T-helper 2 cell treated with Interferon-gamma antibody and Interleukin-4, amounts not matched to agents 100 ng/mL and 5 ng/mL, for 36 hours (primary cell): ENCODE measurements around the gene SLC18B1. TPM values are rescaled to one million over a fixed set of nuclear protein-coding genes. Genes with fewer than 3 reads are reported as not detected.
"Not testable (repeated sequence)": the region's sequence is repeated elsewhere in the genome, so short reads cannot be mapped to it uniquely, and the experiment has no call there.

Source experiments
- intact Hi-C: fragments of 100-400 bp; cut with micrococcal nuclease; formaldehyde crosslinking; loops from one replicate; pipeline ENCODE4 v1.15.1; 2023
- total RNA-seq: library from RNA; stranded (reverse); gene quantifications from 2 replicates; pipeline ENCODE4 v1.2.3, GENCODE V29; 2022

Gene SLC18B1
- total RNA-seq, 1 donor from 2014 or later = 6.4 TPM

DNA sequence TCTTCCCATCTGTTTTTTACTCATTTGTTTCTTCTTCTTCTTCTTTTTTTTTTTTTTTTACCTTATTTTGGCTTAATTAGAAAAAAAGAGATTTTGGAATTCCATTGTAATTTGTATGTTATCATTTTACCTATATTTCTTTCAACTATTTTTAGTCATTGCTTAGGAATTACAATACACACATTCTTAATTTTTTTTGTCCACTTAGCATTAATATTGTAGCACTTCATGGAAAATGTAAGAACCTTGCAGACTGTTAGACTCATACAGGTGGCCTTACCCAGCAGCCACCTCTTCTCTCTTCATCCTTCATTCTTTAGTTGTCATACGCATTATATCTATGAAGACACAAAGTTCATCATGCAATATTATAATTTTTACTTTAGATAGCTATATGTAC lies 5.8 kb upstream of the SLC18B1 start:
- intact Hi-C loops = no loop called here

DNA sequence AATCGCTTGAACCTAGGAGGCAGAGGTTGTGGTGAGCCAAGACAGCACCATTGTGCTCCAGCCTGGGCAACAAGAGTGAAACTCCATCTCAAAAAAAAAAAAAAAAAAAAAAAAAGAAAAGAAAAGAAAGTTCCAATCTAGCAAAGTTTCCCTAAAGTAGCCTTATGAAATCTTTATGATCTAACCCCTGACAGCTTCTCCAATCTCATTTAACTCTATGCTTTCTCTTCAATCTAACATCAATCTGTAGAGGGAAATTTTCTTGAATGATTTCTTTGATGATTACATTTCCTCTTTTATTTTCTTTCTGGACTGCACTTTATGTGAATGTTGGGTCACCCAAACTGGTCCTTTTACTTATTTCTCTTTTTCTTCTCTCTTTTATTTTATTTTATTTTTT lies 2.2 kb upstream of the SLC18B1 start:
- intact Hi-C loops = no loop called here

DNA sequence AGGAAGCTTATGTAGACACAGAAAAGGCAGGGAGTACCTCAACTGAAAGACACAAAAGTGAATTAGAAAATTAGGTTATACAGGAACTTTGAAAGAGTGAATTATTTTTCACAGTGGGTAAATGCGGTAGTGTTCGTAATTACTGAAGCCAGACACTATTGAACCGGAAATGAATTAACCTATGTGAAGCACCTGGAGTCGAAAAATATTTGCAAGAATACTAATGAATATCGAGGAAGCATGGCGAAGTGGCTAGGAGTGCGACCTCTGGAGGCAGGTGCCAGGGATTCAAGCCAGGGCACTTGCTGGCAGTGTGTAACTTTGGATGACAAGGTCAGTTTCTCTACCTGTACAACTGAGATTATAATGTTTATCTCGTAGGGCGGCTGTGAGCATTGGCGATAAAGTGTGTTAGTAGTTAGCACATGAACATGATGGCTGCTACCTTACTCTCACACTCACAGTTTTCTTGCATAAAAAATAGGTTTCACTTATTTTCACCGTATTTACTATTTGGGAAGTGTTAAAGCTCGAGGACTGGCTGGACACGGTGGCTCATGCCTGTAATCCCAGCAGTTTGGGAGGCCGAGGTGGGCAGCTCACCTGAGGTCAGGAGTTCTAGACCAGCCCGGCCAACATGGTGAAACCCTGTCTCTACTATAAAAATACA lies 567 bp upstream of the SLC18B1 start:
- intact Hi-C loops = loop anchor here (1.0 to 5.0 kb wide), 5 partner anchors 15 to 287 kb away; partner anchors contain the start of genes RPS12 and STX7

DNA sequence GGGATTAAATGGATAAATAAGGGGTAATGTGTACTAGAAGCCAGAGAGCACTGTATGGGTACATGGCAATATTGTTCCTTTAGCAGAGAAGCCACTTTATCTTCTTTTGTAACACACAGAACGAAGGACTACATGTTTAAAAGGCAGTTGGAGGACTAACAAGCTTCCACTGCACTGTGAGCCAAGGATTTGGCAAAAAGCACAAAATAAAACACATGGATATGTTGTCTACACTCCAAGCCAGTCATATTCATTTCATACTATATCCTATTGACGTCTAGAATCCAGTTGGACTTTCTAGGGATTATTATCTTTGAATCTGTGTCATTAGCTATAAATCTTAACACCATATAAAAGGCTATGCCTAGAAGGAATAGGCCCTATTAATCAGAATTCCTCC lies 3.0 kb downstream of the SLC18B1 start:
- intact Hi-C loops = loop anchor here (5.0 kb wide), 1 partner anchor 283 kb away; the partner anchor contains the start of gene STX7

DNA sequence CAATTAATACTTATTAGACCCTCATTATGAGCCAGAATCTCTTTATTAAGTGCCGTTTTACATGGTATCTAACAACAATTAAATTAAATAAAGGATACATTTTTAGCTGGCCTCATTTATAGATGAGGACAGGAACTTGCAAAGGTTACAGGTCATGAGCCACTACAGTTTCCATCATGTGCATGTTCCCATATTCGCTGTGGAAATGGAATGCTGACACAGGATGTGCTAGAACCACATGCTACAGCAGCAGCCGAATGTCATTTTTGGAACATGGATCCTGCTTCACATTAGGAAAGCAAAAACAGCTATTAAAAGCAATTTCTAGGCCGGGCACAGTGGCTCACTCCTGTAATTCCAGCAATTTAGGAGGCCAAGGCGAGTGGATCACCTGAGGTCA lies 5.9 kb downstream of the SLC18B1 start:
- intact Hi-C loops = no loop called here

DNA sequence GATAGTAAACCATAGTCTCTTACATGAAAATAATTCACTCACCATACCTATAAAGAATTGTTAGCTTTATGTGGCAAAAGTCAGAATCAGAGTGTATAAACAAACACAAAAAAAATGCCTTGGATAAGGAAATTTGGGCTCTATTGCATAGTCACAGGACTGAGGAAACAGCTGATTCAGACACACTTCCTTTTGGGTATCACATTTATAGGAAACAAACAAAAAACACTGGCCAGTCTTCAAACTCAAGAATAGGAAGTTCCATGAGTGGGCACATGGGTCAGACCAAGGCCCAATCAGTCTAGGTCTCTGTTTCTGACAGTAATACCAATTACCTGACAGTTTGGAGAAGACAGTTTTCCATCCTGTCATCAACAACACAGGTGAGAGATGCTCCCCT lies 8.0 kb downstream of the SLC18B1 start:
- intact Hi-C loops = no loop called here

DNA sequence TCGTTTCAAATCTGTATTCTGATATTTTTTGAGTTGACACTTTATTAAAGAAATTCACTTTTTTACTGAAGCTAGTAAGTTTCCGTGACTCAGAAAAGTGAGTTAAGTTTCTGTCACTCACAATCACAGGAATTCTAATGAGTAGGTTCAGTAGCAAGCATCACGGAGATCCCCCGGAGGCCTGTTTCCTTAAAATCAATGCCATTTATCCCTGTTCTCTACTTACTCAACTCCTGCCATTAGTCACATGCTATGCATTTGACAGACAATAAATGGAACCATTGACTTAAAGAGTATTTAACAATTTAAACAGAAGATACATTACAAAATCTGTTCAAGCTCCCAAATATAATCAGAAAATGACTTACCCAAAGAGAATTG lies 9.1 kb downstream of the SLC18B1 start:
- intact Hi-C loops = no loop called here

DNA sequence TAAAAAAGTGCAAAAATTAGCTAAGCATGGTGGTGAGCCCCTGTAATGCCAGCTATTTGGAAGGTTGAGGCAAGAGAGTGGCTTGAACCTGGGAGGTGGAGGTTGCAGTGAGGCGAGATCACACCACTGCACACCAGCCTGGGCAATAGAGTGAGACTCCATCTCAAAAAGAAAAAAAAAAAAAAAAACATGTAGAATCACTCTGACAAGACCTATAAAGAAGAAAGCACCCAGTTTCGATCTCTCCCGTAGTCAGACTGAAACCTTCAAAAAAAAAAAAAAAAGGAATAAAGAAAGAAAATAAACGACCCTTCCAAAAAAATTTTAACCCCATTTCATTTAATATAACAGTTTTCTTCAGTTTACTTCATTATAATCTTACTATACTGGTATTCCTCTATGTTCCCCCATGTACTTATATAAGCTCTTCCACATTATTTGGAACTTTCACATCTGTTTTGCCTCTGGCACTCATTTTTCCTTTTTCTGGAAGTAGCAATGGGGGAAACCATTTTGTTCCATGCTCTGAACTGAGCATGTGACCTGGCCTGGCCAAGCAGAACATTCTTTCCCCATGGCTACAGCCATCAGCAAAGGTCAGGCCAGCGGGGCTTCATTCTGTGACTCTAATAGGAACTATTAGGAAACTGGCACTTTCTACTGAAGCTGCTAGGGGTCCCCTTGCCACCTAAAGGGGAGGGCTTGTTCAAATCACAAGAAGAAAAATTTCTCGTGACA lies 9.6 kb downstream of the SLC18B1 start:
- intact Hi-C loops = no loop called here

DNA sequence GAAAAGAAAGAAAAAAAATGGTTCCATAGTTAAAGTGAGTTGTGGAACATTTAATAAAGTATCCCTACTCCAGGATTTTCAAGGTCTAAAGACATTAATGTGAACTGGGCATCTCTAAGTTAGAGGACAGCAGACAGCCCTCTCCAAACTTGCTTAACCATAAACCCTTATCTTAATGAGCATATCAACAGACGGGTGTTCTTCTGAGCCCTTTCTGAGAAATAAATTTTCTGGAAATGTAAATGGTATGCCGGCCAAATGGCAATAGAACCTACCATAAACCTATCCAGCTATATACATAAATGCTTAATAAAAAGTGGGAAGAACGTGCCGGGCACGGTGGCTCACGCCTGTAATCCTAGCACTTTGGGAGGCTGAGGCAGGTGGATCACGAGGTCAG lies 12.5 kb downstream of the SLC18B1 start:
- intact Hi-C loops = no loop called here

DNA sequence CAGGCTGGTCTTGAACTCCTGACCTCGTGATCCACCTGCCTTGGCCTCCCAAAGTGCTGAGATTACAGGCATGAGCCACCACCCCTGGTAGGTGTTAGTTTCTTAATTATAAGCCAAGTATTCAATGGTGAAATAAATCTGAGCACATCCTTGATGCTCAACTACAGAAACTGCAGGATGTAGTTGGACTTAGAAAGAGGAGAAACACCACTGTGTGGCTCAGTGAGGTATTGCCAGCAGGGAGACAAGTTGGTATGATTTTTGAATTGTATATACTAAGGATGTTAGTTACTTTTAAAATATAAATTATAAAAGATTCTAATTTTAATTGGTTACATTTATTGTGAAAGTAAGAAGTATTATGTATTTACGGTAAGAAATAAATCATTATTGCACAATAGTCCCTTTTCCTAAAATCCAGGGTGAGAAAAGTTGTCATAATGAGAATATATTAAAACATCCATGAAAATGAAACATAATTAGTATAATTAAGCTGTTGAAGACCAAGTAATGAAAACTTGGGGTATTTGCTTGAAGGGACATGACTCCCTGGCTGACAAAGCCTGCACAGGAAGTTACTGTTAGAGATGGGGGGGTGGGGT lies 17.6 kb downstream of the SLC18B1 start:
- intact Hi-C loops = loop anchor here (5.0 kb wide), 1 partner anchor 114 kb away; no protein-coding TSS in a partner anchor

DNA sequence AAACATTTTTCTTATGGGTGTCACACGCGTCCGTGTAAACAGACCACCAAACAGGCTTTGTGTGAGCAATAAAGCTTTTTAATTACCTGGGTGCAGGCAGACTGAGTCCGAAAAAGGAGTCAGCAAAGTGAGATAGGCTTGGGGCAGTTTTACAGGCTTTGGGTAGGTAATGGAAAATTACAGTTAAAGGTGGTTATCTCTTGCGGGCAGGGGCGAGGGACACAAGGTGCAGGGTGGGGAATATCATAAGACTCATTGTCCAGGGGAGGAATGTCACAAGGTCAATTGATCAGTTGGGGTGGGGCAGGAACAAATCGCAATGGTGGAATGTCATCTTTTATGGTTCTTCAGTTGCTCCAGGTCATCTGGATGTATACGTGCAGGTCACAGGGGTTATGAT lies 20.6 kb downstream of the SLC18B1 start:
- intact Hi-C loops = not testable (repeated sequence)

DNA sequence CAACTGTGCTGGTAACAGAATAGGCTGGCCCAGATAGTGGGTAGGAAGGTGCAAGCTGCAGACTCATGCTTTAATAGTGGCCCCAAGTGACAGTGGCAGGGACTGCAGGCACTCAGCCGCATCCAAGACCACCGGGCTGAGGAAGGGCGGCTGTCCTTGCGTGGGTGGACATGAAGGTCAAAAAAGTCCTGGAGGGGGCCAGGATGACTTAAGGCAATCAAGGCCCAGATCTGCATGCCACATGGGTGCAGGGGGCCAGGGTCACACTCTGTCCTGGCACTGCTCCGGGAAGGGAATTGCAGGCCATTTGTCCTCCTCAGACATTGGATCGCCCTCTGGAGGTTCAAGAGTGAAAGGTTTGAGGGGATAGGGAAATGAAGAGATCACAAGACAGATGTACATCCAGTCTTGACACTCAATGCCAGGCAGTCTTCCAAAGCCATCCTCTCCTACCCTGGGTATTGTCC lies 30.4 kb downstream of the SLC18B1 start:
- intact Hi-C loops = loop anchor here (1.0 kb wide), 2 partner anchors 99 to 238 kb away; no protein-coding TSS in a partner anchor

DNA sequence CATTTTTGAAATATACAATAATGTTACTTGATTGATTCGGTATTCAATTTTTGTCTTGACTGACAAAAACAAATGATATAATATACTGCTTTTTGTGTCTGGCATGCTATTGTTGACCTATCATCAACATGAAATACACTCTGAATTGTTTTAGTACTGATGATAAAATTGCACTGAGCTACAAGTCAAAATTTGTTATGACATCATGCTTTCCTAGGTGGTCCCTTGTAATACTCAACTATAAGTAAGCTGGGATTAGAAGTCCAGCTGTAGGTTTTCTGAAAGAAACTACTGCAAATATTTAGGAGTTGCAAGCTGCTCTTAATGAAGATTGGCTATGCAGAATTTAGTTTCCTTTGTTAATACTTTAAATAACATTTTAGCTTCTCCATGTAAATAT lies 32.9 kb downstream of the SLC18B1 start:
- intact Hi-C loops = no loop called here

DNA sequence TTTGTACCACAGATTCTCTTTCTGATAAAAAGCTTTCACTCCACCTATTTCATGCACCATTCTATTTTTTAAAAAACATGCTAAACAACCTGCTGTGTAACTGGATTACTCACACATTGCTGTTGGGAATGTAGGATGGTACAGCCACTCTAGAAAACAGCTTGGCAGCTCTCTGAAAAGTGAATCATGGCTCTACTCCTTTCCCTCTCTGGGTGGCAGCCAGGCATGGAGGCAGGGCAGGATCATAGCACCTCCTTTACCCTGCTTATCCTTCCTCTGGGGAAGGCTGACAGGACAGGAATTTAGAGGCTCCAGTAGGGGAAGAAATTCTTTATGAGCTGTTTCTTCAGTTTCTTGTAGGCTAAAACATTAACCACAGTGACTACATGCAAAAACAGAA lies 34.1 kb downstream of the SLC18B1 start:
- intact Hi-C loops = no loop called here

DNA sequence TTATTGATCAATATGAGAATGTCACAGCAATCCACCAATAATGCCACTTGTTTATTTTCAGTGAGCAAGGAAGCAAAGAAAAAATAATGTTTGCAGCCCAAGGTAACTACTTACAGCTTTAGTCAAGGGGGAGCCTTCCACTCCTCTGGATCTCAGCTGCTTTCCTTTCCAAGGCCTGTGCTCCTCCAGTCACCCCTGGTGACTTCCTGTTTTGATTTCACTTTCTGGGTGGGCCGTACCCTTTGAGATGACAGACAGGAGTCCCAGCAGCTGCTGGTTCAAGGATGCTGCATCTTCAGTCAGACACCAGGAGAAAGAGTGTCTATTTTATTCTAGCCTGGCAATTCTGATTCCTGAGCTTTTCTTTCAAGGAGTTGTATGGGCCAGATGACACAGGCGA lies 35.2 kb downstream of the SLC18B1 start:
- intact Hi-C loops = loop anchor here (1.0 to 2.0 kb wide), 3 partner anchors 36 to 250 kb away; partner anchors contain the start of genes RPS12, SLC18B1 and STX7

DNA sequence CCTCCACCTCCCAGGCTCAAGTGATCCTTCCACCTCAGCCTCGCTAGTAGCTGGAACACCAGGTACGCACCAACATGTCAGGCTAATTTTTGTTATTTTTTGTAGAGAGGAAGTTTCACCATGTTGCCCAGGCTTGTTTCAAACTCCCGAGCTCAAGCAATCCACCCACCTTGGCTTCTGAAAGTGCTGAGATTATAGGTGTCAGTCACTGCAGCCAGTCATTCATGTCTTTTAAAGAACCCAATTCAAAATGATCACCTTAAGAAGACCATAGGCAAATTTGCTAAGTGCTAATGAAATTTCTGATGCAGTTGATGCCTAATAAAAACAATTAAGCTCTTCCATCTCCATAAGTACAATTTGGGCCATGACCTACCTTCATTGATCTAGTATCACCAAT lies 38.2 kb downstream of the SLC18B1 start:
- intact Hi-C loops = no loop called here

DNA sequence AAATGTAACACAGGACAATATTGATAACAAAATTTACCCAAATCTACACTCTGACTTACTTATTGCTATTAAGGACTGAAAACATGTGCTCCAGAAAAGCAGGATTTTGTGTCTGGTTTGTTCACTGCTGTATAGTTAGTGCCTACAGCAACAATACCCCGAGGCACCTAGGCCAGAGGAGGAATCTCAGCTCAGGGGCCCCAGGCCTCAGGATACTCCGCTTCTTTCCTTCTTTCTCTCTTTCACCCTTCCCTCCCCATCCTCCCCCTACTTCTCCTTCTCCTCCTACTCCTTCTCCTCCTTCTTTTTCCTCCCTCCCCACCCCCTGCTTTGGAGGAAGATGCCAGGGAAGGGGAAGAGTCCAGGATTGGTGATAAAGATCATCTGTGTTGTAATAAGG lies 39.7 kb downstream of the SLC18B1 start:
- intact Hi-C loops = no loop called here

DNA sequence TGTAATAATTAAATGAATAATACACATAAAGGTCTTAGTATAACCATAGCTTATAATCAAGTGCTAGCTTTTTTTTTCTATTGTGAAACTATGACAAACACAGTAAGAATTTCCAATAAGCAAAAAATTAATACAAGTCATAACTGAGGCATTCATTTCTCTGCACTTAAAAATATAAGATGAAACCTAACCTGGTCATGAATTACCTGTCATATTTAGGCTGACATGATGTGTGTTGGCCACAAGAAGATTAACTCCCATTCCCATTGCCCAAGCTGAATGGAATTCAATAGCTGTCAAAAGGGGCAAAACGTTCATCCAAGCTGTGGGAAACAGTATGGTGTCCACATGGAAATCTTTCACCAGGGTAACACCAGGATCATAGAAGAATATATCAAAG lies 46.2 kb downstream of the SLC18B1 start:
- intact Hi-C loops = no loop called here

DNA sequence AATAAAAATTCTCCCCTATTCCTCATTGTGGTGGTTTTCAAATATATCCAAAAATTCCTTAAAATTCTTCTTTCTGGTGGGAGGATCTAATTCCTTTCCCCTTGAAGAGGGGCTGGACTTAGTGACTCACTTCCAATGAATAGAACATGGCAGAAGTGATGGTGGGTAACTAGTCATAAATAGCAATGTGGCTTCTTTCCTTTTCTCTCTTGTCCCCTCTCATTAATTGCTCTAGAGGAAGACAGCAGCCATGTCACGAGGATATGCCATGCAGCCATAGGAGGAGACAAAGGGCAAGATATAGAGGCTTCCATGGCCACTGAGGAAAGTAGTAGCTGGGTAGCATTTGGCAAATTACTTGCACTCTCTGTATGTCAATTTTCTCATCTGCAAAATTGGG lies 46.6 kb downstream of the SLC18B1 start:
- intact Hi-C loops = no loop called here

DNA sequence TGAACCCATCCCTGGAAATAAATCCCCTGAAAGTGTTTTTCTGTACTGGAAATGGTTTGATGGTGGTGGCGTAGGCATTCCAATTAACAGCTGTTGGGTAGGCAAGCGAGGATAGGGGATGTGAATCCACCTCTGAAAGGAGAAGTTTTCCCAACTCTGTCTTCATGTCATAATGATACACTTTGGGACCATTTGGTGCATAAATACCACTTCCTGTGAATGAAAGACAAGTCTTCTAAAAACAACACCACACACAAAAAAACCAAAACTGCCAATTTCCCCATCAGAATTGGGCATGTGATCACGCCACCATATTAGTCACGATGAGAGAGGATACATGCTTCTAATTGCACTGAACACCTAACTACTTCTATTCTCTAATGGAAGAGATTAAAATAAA lies 47.1 kb downstream of the SLC18B1 start:
- intact Hi-C loops = no loop called here

DNA sequence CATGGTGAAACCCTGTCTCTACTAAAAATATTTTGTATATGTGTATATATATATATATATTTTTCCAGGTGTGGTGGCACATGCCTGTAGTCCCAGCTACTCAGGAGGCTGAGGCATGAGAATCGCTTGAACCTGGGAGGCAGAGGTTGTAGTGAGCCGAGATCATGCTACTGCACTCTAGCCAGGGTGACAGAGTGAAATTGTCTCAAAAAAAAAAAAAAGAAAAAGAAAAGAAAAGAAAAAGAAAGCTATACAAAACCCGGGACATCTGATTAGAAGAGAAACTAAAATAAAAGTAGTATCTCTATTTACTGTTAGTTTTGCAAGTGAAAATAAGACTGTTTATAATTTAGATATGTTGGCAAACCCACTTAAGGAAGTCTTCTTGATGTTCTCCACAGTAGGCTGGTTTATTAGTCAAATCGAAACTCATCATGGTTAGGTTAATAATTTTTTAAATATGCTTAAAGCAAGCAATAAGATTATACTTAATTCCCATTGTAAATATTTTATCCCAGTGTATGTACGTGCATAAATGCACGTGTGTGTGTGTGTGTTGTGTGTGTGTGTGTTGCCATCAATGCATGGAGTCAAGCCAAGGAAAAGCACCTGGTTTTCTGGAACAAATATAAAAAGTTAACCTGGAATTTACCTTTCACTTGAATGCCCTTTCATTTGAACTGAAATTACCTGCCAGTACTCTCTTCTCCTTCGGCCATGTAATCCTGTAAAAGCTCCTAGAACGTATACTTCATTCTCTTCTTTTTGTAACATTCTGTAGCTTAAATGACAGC lies 47.8 kb downstream of the SLC18B1 start:
- intact Hi-C loops = no loop called here
